Progenitor cell of endocrine pancreas (in vitro differentiated cells): ENCODE measurements around the gene PPFIBP1. TPM values are rescaled to one million over a fixed set of nuclear protein-coding genes. Genes with fewer than 3 reads are reported as not detected.
"Not testable (repeated sequence)": the region's sequence is repeated elsewhere in the genome, so short reads cannot be mapped to it uniquely, and the experiment has no call there.

Experiments used
- DNase-seq: peaks from one replicate; pipeline ENCODE4 v3.0.0; 2021; ENCODE audit warnings: low spot score; ENCODE audit not compliant: unreplicated experiment
- H3K27ac Mint-ChIP-seq: 2 replicates; pipeline ENCODE4 v1.8.0; 2021; ENCODE audit warnings: mild to moderate bottlenecking, moderate library complexity, mixed read lengths
- H3K27me3 Mint-ChIP-seq: 2 replicates; pipeline ENCODE4 v1.8.0; 2021; ENCODE audit warnings: mixed read lengths
- H3K36me3 Mint-ChIP-seq: 2 replicates; pipeline ENCODE4 v1.8.0; 2022; ENCODE audit warnings: mixed read lengths; ENCODE audit not compliant: insufficient read depth
- H3K4me1 Mint-ChIP-seq: 2 replicates; pipeline ENCODE4 v1.8.0; 2021; ENCODE audit warnings: low read depth, mixed read lengths
- H3K4me3 Mint-ChIP-seq: 2 replicates; pipeline ENCODE4 v1.8.0; 2021; ENCODE audit warnings: low read depth, mild to moderate bottlenecking, moderate library complexity, mixed read lengths
- H3K9me3 Mint-ChIP-seq: 2 replicates; pipeline ENCODE4 v1.8.0; 2021; ENCODE audit warnings: low read depth, mixed read lengths
- CTCF ChIP-seq: fragments of 200-600 bp; sonication (generic); IDR thresholded peaks from one replicate; pipeline ENCODE4 v1.5.0; 2021; ENCODE audit warnings: antibody characterized with exemption, mild to moderate bottlenecking; ENCODE audit not compliant: unreplicated experiment
- total RNA-seq: library from RNA; stranded (reverse); gene quantifications from 2 replicates; pipeline ENCODE4 v1.2.1, GENCODE V29; 2021

PPFIBP1 gene
- total RNA-seq, 1 donor from 2014 or later = 85.4 TPM

GRCh38 chr12:27652174-27652763, 128.3 kb downstream of the PPFIBP1 start:
- H3K27me3 Mint-ChIP-seq = no peaks in the 10 kb centered on the region
- H3K27ac Mint-ChIP-seq = no peak overlapping the region
- H3K4me1 Mint-ChIP-seq = no peaks in the 10 kb centered on the region
- H3K4me3 Mint-ChIP-seq = no peak overlapping the region
- H3K9me3 Mint-ChIP-seq = no peaks in the 10 kb centered on the region
- DNase-seq = peak; percentile 60
- peak; percentile 100 for TF ChIP-seq CTCF
- H3K36me3 Mint-ChIP-seq = peaks cover 14% of the 10 kb centered on the region

GRCh38 chr12:27653661-27654060, 129.7 kb downstream of the PPFIBP1 start:
- H3K4me3 Mint-ChIP-seq = no peak overlapping the region
- no peaks in the 10 kb centered on the region for H3K9me3 Mint-ChIP-seq
- H3K27me3 Mint-ChIP-seq = no peaks in the 10 kb centered on the region
- H3K36me3 Mint-ChIP-seq = peaks cover 9% of the 10 kb centered on the region
- no peaks in the 10 kb centered on the region for H3K4me1 Mint-ChIP-seq
- TF ChIP-seq CTCF = no peak
- DNase-seq = no peak
- no peak overlapping the region for H3K27ac Mint-ChIP-seq

GRCh38 chr12:27655476-27655875, 131.5 kb downstream of the PPFIBP1 start:
- H3K4me1 Mint-ChIP-seq, H3K27me3 Mint-ChIP-seq, H3K4me3 Mint-ChIP-seq, DNase-seq, H3K27ac Mint-ChIP-seq, H3K9me3 Mint-ChIP-seq: not testable (repeated sequence)
- peaks cover 13% of the 10 kb centered on the region for H3K36me3 Mint-ChIP-seq

- Mint-ChIP-seq H3K36me3 (peaks cover 18% of the 10 kb centered on the region), H3K4me3 (no peak overlapping the region), H3K27me3 (no peaks in the 10 kb centered on the region), H3K4me1 (no peaks in the 10 kb centered on the region), H3K9me3 (no peaks in the 10 kb centered on the region), H3K27ac (no peak overlapping the region)
- TF ChIP-seq CTCF = no peak
- no peak for DNase-seq
These were observed 133.3 kb downstream of the PPFIBP1 start for GRCh38 chr12:27657296-27657695.

GRCh38 chr12:27665704-27666103, 141.7 kb downstream of the PPFIBP1 start:
- DNase-seq = no peak
- H3K4me1 Mint-ChIP-seq = no peaks in the 10 kb centered on the region
- H3K9me3 Mint-ChIP-seq = no peaks in the 10 kb centered on the region
- TF ChIP-seq CTCF = no peak
- H3K27me3 Mint-ChIP-seq = no peaks in the 10 kb centered on the region
- H3K36me3 Mint-ChIP-seq = peaks cover 42% of the 10 kb centered on the region
- no peak overlapping the region for H3K27ac Mint-ChIP-seq
- H3K4me3 Mint-ChIP-seq = no peak overlapping the region

- no peaks in the 10 kb centered on the region for H3K27me3 Mint-ChIP-seq
- no peak overlapping the region for H3K27ac Mint-ChIP-seq
- H3K9me3 Mint-ChIP-seq = no peaks in the 10 kb centered on the region
- H3K4me1 Mint-ChIP-seq = no peaks in the 10 kb centered on the region
- TF ChIP-seq CTCF = no peak
- no peak overlapping the region for H3K4me3 Mint-ChIP-seq
- DNase-seq = no peak
- peaks cover 41% of the 10 kb centered on the region for H3K36me3 Mint-ChIP-seq
These were observed 142.5 kb downstream of the PPFIBP1 start for GRCh38 chr12:27666510-27666909.
